OCI-LY1 (cell line): Measurements from ENCODE around the gene ICAM1.

Experiments
- H2AFZ ChIP-seq: fragments of 200-600 bp; sonication (generic), shearing (Covaris generic); 2 replicates; pipeline ENCODE4 v1.6.0; 2014; ENCODE audit warnings: antibody characterized with exemption, mild to moderate bottlenecking, low read length
- H3F3A ChIP-seq: fragments of 200-600 bp; sonication (generic), shearing (Covaris generic); 2 replicates; pipeline ENCODE4 v1.6.0; 2014; ENCODE audit warnings: mild to moderate bottlenecking, antibody characterized with exemption, low read length, moderate library complexity; ENCODE audit not compliant: insufficient read depth
- H3K27ac ChIP-seq: fragments of 200-600 bp; sonication (generic); 2 replicates; pipeline ENCODE4 v1.5.1; 2014; ENCODE audit warnings: low read length, mixed run types, mild to moderate bottlenecking, low read depth; ENCODE audit not compliant: poor library complexity, severe bottlenecking
- H3K27me3 ChIP-seq: fragments of 200-600 bp; sonication (generic); 2 replicates; pipeline ENCODE4 v1.6.0; 2014; ENCODE audit warnings: antibody characterized with exemption, mild to moderate bottlenecking, low read length, moderate library complexity; ENCODE audit not compliant: insufficient read depth
- H3K36me3 ChIP-seq: fragments of 200-600 bp; sonication (generic); 2 replicates; pipeline ENCODE4 v1.6.1; 2014; ENCODE audit warnings: mild to moderate bottlenecking, antibody characterized with exemption, low read length, moderate library complexity, mixed read lengths; ENCODE audit not compliant: insufficient read depth
- H3K4me1 ChIP-seq: fragments of 200-600 bp; sonication (generic); 2 replicates; pipeline ENCODE4 v1.5.1; 2014; ENCODE audit warnings: mild to moderate bottlenecking, low read length, moderate library complexity; ENCODE audit not compliant: insufficient read depth, severe bottlenecking
- H3K4me2 ChIP-seq: fragments of 200-600 bp; sonication (generic), shearing (Covaris generic); 2 replicates; pipeline ENCODE4 v1.6.1; 2014; ENCODE audit warnings: low read length
- H3K4me3 ChIP-seq: fragments of 200-600 bp; sonication (generic); 2 replicates; pipeline ENCODE4 v1.5.1; 2014; ENCODE audit warnings: low read length, low read depth, mild to moderate bottlenecking, mixed read lengths; ENCODE audit not compliant: poor library complexity, severe bottlenecking
- H3K79me2 ChIP-seq: fragments of 200-600 bp; shearing (Covaris generic); 2 replicates; pipeline ENCODE4 v1.6.1; 2016; ENCODE audit warnings: mixed run types, low read length, mixed read lengths; ENCODE audit not compliant: insufficient read depth
- H3K9ac ChIP-seq: fragments of 200-600 bp; sonication (generic), shearing (Covaris generic); 2 replicates; pipeline ENCODE4 v1.6.1; 2014; ENCODE audit warnings: mild to moderate bottlenecking, low read length, mixed read lengths
- H3K9me2 ChIP-seq: fragments of 200-600 bp; sonication (generic), shearing (Covaris generic); 2 replicates; pipeline ENCODE4 v1.6.1; 2014; ENCODE audit warnings: low read depth, mild to moderate bottlenecking, low read length, mixed read lengths
- H3K9me3 ChIP-seq: fragments of 200-600 bp; shearing (Covaris generic); 2 replicates; pipeline ENCODE4 v1.6.1; 2014; ENCODE audit warnings: low read length, mixed read lengths
- H4K20me1 ChIP-seq: fragments of 200-600 bp; sonication (generic), shearing (Covaris generic); 2 replicates; pipeline ENCODE4 v1.6.0; 2016; ENCODE audit warnings: mild to moderate bottlenecking, low read length; ENCODE audit not compliant: insufficient read depth
- EZH2 ChIP-seq: fragments of 200-600 bp; sonication (generic), shearing (Covaris generic); IDR thresholded peaks from 2 replicates; pipeline ENCODE4 v1.8.0; 2017; ENCODE audit warnings: borderline replicate concordance, mixed run types, mild to moderate bottlenecking, antibody characterized with exemption, low read length, moderate library complexity, mixed read lengths
- TF ChIP-seq, protein P1 (sequence below): fragments of 200-600 bp; sonication (generic), shearing (Covaris generic); IDR thresholded peaks from 2 replicates; pipeline ENCODE4 v1.5.1; 2017; ENCODE audit warnings: mild to moderate bottlenecking, antibody characterized with exemption, low read length, moderate library complexity, mixed read lengths

The ICAM1 gene

DNA sequence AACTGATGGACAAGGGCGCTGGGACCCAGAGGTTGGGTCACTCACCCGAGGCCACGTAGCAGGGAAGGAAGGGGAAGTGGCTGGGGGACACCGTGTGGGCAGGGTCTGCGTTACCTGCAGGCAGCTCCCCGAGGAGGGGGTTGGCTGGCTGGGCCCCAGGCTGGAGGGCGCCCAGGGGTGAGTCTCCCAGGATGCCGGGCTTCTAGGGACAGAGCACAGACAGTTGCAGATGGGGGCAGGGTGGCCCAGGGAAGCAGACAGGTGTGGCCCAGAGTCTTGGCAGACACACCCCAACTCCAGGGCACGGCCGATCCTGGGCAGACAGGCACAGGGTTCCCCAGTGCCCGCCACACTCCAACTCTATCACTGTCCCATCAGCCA is 50.5 kb downstream of the ICAM1 start:
- H3K9me2 ChIP-seq: no peaks in the 10 kb centered on the region
- peaks cover 86% of the 10 kb centered on the region for H3K36me3 ChIP-seq
- H2AFZ ChIP-seq: no peak overlapping the region
- TF ChIP-seq, protein P1, sequence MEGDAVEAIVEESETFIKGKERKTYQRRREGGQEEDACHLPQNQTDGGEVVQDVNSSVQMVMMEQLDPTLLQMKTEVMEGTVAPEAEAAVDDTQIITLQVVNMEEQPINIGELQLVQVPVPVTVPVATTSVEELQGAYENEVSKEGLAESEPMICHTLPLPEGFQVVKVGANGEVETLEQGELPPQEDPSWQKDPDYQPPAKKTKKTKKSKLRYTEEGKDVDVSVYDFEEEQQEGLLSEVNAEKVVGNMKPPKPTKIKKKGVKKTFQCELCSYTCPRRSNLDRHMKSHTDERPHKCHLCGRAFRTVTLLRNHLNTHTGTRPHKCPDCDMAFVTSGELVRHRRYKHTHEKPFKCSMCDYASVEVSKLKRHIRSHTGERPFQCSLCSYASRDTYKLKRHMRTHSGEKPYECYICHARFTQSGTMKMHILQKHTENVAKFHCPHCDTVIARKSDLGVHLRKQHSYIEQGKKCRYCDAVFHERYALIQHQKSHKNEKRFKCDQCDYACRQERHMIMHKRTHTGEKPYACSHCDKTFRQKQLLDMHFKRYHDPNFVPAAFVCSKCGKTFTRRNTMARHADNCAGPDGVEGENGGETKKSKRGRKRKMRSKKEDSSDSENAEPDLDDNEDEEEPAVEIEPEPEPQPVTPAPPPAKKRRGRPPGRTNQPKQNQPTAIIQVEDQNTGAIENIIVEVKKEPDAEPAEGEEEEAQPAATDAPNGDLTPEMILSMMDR: no peak
- TF ChIP-seq EZH2: no peak
- H3K27me3 ChIP-seq: no peaks in the 10 kb centered on the region
- no peaks in the 10 kb centered on the region for H3K79me2 ChIP-seq
- H3K9ac ChIP-seq: no peak overlapping the region
- no peaks in the 10 kb centered on the region for H3K9me3 ChIP-seq
- no peak overlapping the region for H3K4me3 ChIP-seq
- no peak overlapping the region for H3K4me2 ChIP-seq
- peaks cover 12% of the 10 kb centered on the region for H3K4me1 ChIP-seq
- no peaks in the 10 kb centered on the region; the same call in 1 of the 2 replicates for H3F3A ChIP-seq
- no peak overlapping the region for H3K27ac ChIP-seq
- H4K20me1 ChIP-seq: no peaks in the 10 kb centered on the region

DNA sequence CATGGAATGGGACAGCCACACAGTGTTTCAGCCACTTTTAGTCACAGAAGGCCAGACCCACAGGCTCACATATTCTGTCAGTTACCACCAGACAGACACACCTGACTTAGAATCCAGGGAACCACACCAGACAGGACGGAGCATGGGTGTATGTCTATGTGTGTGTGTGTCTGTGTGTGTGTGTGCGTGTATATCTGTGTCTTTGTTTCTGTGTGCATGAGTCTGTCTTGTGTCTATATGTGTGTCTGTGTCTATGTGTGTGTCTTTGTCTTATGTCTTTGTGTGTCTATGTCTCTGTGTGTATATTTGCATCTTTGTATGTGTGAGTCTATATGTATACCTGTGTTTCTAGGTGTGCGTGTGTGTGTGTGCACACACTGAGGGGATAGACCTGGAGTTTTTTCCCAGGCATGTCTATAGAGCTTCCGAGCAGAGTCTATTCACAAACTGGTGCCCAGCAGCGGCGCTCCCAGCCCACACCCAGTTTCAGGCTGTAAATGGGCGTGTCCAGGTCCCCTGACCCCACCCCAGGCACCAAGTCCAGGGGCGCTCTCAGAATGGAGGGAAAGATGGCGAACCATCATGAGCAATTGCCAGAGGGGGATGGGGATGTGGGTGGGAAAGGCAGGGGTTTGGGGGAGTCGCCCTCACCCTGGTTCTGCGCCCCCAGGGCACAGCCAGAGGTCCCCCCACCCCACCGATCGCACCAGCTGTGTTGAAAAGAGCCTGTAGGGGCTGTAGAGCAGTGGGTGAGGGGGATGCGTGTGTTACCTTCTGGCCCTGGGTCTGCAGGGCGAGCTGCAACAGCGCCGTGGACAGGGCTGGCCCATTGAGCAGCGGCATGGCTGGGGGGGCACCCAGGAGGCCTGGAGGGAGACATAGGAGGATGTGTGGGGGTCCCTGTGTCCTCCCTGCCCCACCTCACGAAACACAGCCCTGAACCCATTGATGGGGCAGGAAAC is 51.2 kb downstream of the ICAM1 start:
- no peak overlapping the region for H3K4me2 ChIP-seq
- peaks cover 18% of the 10 kb centered on the region for H3K4me1 ChIP-seq
- H3K9me2 ChIP-seq: no peaks in the 10 kb centered on the region
- no peaks in the 10 kb centered on the region for H3K27me3 ChIP-seq
- no peaks in the 10 kb centered on the region for H3K79me2 ChIP-seq
- H3K4me3 ChIP-seq: no peak overlapping the region
- H2AFZ ChIP-seq: no peak overlapping the region
- H4K20me1 ChIP-seq: no peaks in the 10 kb centered on the region
- no peak overlapping the region for H3K27ac ChIP-seq
- H3F3A ChIP-seq: no peaks in the 10 kb centered on the region; the same call in 1 of the 2 replicates
- H3K36me3 ChIP-seq: peaks cover 84% of the 10 kb centered on the region
- no peak for TF ChIP-seq EZH2
- no peak overlapping the region for H3K9ac ChIP-seq
- no peaks in the 10 kb centered on the region for H3K9me3 ChIP-seq

DNA sequence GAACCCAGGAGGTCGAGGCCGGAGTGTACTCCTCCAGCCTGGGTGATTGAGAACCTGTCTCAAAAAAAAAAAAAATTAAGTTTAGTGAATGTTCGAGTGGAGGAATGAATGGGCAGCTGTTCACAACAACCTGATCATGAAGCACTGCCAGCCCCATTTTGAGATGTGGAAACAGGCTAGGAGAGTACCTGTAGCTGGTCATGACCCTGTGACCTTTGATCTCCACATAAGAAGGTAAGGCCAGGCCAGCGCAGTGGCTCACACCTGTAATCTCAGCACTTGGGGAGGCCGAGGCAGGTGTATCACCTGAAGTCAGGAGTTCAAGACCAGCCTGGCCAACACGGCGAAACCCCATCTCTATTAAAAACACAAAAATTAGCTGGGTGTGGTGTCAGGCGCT is 54.8 kb downstream of the ICAM1 start:
- Histone ChIP-seq H3K4me2 (no peak overlapping the region), H3K27me3 (no peaks in the 10 kb centered on the region), H3K79me2 (no peaks in the 10 kb centered on the region), H3F3A (no peaks in the 10 kb centered on the region; the same call in 1 of the 2 replicates), H3K36me3 (peaks cover 89% of the 10 kb centered on the region), H2AFZ (no peak overlapping the region), H3K27ac (peak overlapping the region; percentile 75), H3K9me3 (no peaks in the 10 kb centered on the region), H3K4me1 (peaks cover 19% of the 10 kb centered on the region), H3K9me2 (no peaks in the 10 kb centered on the region), H3K4me3 (no peak overlapping the region), H4K20me1 (no peaks in the 10 kb centered on the region), H3K9ac (no peak overlapping the region)
- TF ChIP-seq, protein P1: no peak
- TF ChIP-seq EZH2: no peak
